Limb (tissue), 2 donors: ENCODE results near the gene INHBA.
A peak's percentile ranks its signal among the peaks of the same experiment; 100 is the strongest.

Source experiments
- DNase-seq, 2 donors: peaks; one replicate each; pipeline ENCODE4 v3.0.0-alpha.2; 2016; ENCODE audit errors: extremely low spot score in 2 of 2

Gene INHBA

GRCh38 chr7:41711283-41712064 is 8.6 kb upstream of the INHBA start:
- no peak for DNase-seq

- DNase-seq: no peak
Observed at GRCh38 chr7:41710838-41711237, 7.9 kb upstream of the INHBA start.

- no peak for DNase-seq
Observed at GRCh38 chr7:41709621-41710020, 6.7 kb upstream of the INHBA start.

- DNase-seq: no peak
Observed at GRCh38 chr7:41708581-41709358, 5.9 kb upstream of the INHBA start.

- DNase-seq: no peak
Observed at GRCh38 chr7:41706228-41706930, 3.5 kb upstream of the INHBA start.

GRCh38 chr7:41705109-41705901 is 2.4 kb upstream of the INHBA start:
- peak; percentile 76 to 88 for DNase-seq

GRCh38 chr7:41701068-41701941 is 1.6 kb downstream of the INHBA start:
- DNase-seq: no peak

- DNase-seq: no peak
Observed at GRCh38 chr7:41700044-41700471, 2.8 kb downstream of the INHBA start.

- DNase-seq: peak in 1 of 2 donors; percentile 60
Observed at GRCh38 chr7:41699516-41699915, 3.4 kb downstream of the INHBA start.

- no peak for DNase-seq
Observed at GRCh38 chr7:41698726-41699125, 4.2 kb downstream of the INHBA start.

GRCh38 chr7:41698114-41698513 is 4.8 kb downstream of the INHBA start:
- no peak for DNase-seq

- DNase-seq: peak; percentile 86 to 87
Observed at GRCh38 chr7:41696323-41696916, 6.5 kb downstream of the INHBA start.

GRCh38 chr7:41695661-41696322 is 7.1 kb downstream of the INHBA start:
- no peak for DNase-seq

- no peak for DNase-seq
Observed at GRCh38 chr7:41694495-41694894, 8.4 kb downstream of the INHBA start.

- DNase-seq: no peak
Observed at GRCh38 chr7:41693150-41693997, 9.5 kb downstream of the INHBA start.

- peak in 1 of 2 donors; percentile 45 for DNase-seq
Observed at GRCh38 chr7:41692251-41692650, 10.6 kb downstream of the INHBA start.

GRCh38 chr7:41691286-41692190 is 11.4 kb downstream of the INHBA start:
- no peak for DNase-seq
